Panc1 (cell line): ENCODE results near the gene TMEM163. TPM values are rescaled to one million over a fixed set of nuclear protein-coding genes. Genes with fewer than 3 reads are reported as not detected.

Experiments used
- ATAC-seq: fragments of 200-7000 bp; cut with Tn5 transposase; 2 replicates; pipeline ENCODE4 v1.9.1; 2020; ENCODE audit warnings: mild to moderate bottlenecking, moderate library complexity
- BruUV-seq: library from RNA; stranded (reverse); fragments of 400-500 nt; replicated peaks from 2 replicates; lab custom pipeline; 2021; lab: Mats Ljungman, UMichigan
- CTCF ChIA-PET: fragments of 300-600 bp; sonication (Branson Sonifier 250); formaldehyde crosslinking; loops from one replicate; lab custom pipeline; 2022; ENCODE audit warnings: antibody characterized with exemption; lab: Charles Lee
- POLR2A ChIA-PET: fragments of 300-600 bp; sonication (Branson Sonifier 250); formaldehyde crosslinking; loops from one replicate; lab custom pipeline; 2022; ENCODE audit warnings: antibody characterized with exemption; lab: Charles Lee
- DNase-seq: peaks from one replicate; pipeline ENCODE4 v3.0.0-alpha.2; 2010; ENCODE audit warnings: low read depth, low spot score
- H3K27ac ChIP-seq: 2 replicates; pipeline ENCODE4 v1.5.1; 2011; ENCODE audit warnings: mild to moderate bottlenecking, low read length, inconsistent platforms
- H3K27me3 ChIP-seq: fragments of 200-500 bp; sonication (Bioruptor generic); 2 replicates; pipeline ENCODE4 v1.6.0; 2014; ENCODE audit warnings: low read length, inconsistent platforms; ENCODE audit not compliant: control insufficient read depth, insufficient read depth
- H3K36me3 ChIP-seq: fragments of 200-500 bp; sonication (Bioruptor generic); 2 replicates; pipeline ENCODE4 v1.5.1; 2014; ENCODE audit warnings: inconsistent platforms, mild to moderate bottlenecking, low read length, moderate library complexity; ENCODE audit not compliant: control insufficient read depth, insufficient read depth
- H3K4me1 ChIP-seq: 2 replicates; pipeline ENCODE4 v1.5.1; 2011; ENCODE audit warnings: inconsistent platforms, mild to moderate bottlenecking, low read length, moderate library complexity; ENCODE audit not compliant: control insufficient read depth, insufficient read depth
- H3K4me3 ChIP-seq, 2 experiments: 2 replicates each; pipeline ENCODE4 v1.5.1; 2011 to 2012; ENCODE audit warnings: low read depth in 2 of 2, low read length in 2 of 2, mild to moderate bottlenecking in 2 of 2, inconsistent platforms in 1 of 2, moderate library complexity in 1 of 2
- H3K9me3 ChIP-seq: fragments of 200-500 bp; sonication (Bioruptor generic); 2 replicates; pipeline ENCODE4 v1.5.1; 2014; ENCODE audit warnings: low read depth, mild to moderate bottlenecking, inconsistent platforms, low read length, moderate library complexity; ENCODE audit not compliant: control insufficient read depth, insufficient read depth
- POLR2AphosphoS5 ChIP-seq: IDR thresholded peaks from 2 replicates; pipeline ENCODE4 v1.6.1; 2012; ENCODE audit warnings: mild to moderate bottlenecking, low read depth, low read length, moderate library complexity
- SIN3A ChIP-seq: IDR thresholded peaks from 2 replicates; pipeline ENCODE4 v1.6.1; 2012; ENCODE audit warnings: low read depth, mild to moderate bottlenecking, low read length, moderate library complexity, borderline replicate concordance; ENCODE audit not compliant: insufficient read depth
- TCF7L2 ChIP-seq: IDR thresholded peaks from 2 replicates; pipeline ENCODE4 v1.6.1; 2011; ENCODE audit warnings: mild to moderate bottlenecking, low read depth, low read length, inconsistent platforms
- in situ Hi-C: cut with HindIII; loops from 2 replicates; pipeline ENCODE4 v1.10.0; 2016; ENCODE audit warnings: low sequenced_read_pairs, low pct_unique_long_range_greater_than_20kb
- intact Hi-C: fragments of 100-400 bp; cut with micrococcal nuclease; formaldehyde crosslinking; loops from one replicate; pipeline ENCODE4 v1.10.0; 2022; ENCODE audit not compliant: unreplicated experiment
- total RNA-seq: library from RNA; stranded (reverse); gene quantifications from one replicate; pipeline ENCODE4 v1.2.1, GENCODE V29; 2021; ENCODE audit not compliant: unreplicated experiment
- TF ChIP-seq, protein P1 (sequence below): fragments of 450-650 bp; IDR thresholded peaks from 2 replicates; pipeline ENCODE4 v1.5.1; 2017; ENCODE audit warnings: mild to moderate bottlenecking
- TF ChIP-seq, protein P2 (sequence below), 2 experiments: IDR thresholded peaks; 2 replicates each; pipeline ENCODE4 v1.6.1; 2011 to 2012; ENCODE audit warnings: low read depth in 2 of 2, control low read depth in 1 of 2, low read length in 1 of 2, mild to moderate bottlenecking in 1 of 2, moderate library complexity in 1 of 2; ENCODE audit not compliant: insufficient read depth in 1 of 2

Gene TMEM163
- total RNA-seq, 1 experiment from 2014 or later = not detected

DNA sequence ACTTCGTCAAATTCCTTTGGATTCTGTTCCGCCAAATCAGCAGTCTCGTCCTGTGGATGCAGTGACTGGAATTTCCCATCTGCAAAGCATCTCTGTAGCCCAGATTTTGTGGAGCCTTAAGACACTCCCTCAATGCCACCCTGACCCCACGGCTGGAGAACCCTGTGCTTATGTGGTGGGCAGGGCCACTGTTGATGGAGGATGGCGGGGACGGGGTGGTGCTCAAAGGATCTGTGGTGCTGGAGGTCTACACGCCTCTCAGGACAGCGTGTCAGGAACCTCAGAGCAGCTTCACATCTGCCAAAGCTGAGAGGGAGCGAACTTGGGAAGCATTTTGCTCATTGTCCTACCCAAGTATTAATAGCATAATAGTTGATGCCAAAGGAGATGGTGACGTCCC is 264.8 kb downstream of the TMEM163 start:
- in situ Hi-C loops = no loop called here
- Histone ChIP-seq H3K36me3 (no peaks in the 10 kb centered on the region), H3K27ac (no peak overlapping the region), H3K27me3 (no peaks in the 10 kb centered on the region), H3K4me1 (no peaks in the 10 kb centered on the region), H3K4me3 (no peak overlapping the region), H3K9me3 (no peaks in the 10 kb centered on the region)
- BruUV-seq = no TSS peak
- intact Hi-C loops = no loop called here
- CTCF ChIA-PET = no interaction called here
- DNase-seq (no peak), ATAC-seq (no peak)
- POLR2A ChIA-PET = no interaction called here
- TF ChIP-seq, protein P1, sequence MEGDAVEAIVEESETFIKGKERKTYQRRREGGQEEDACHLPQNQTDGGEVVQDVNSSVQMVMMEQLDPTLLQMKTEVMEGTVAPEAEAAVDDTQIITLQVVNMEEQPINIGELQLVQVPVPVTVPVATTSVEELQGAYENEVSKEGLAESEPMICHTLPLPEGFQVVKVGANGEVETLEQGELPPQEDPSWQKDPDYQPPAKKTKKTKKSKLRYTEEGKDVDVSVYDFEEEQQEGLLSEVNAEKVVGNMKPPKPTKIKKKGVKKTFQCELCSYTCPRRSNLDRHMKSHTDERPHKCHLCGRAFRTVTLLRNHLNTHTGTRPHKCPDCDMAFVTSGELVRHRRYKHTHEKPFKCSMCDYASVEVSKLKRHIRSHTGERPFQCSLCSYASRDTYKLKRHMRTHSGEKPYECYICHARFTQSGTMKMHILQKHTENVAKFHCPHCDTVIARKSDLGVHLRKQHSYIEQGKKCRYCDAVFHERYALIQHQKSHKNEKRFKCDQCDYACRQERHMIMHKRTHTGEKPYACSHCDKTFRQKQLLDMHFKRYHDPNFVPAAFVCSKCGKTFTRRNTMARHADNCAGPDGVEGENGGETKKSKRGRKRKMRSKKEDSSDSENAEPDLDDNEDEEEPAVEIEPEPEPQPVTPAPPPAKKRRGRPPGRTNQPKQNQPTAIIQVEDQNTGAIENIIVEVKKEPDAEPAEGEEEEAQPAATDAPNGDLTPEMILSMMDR = no peak
- no peak for TF ChIP-seq SIN3A

DNA sequence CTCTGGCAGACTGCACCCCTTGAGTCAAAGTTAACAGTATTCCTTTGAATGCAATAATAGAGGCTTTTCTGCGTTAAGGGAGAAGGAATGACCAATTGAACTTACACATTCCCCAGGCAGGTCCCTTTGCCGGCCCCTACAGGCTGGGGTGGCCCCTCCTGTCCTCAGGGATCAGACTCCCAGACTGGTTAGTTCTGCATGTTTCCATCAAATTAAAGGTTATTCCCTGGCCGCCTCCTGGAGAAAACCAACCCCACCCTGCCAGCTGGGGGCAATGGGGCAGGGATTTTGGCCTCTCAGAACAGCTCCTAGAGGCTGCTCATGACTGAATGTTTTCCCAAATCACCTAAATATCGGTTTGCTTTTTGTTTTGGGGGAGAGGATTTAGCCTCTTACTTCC is 265.3 kb downstream of the TMEM163 start:
- no peaks in the 10 kb centered on the region for H3K4me1 ChIP-seq
- H3K4me3 ChIP-seq = no peak overlapping the region
- H3K27me3 ChIP-seq = no peaks in the 10 kb centered on the region
- ChIA-PET POLR2A (no interaction called here), CTCF (no interaction called here)
- ATAC-seq = no peak
- H3K36me3 ChIP-seq = no peaks in the 10 kb centered on the region
- DNase-seq = no peak
- TF ChIP-seq, protein P2, sequence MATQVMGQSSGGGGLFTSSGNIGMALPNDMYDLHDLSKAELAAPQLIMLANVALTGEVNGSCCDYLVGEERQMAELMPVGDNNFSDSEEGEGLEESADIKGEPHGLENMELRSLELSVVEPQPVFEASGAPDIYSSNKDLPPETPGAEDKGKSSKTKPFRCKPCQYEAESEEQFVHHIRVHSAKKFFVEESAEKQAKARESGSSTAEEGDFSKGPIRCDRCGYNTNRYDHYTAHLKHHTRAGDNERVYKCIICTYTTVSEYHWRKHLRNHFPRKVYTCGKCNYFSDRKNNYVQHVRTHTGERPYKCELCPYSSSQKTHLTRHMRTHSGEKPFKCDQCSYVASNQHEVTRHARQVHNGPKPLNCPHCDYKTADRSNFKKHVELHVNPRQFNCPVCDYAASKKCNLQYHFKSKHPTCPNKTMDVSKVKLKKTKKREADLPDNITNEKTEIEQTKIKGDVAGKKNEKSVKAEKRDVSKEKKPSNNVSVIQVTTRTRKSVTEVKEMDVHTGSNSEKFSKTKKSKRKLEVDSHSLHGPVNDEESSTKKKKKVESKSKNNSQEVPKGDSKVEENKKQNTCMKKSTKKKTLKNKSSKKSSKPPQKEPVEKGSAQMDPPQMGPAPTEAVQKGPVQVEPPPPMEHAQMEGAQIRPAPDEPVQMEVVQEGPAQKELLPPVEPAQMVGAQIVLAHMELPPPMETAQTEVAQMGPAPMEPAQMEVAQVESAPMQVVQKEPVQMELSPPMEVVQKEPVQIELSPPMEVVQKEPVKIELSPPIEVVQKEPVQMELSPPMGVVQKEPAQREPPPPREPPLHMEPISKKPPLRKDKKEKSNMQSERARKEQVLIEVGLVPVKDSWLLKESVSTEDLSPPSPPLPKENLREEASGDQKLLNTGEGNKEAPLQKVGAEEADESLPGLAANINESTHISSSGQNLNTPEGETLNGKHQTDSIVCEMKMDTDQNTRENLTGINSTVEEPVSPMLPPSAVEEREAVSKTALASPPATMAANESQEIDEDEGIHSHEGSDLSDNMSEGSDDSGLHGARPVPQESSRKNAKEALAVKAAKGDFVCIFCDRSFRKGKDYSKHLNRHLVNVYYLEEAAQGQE (IDR thresholded peaks at IDR 0.05; ENCODE audit: insufficient read depth in 1 of 2, low read depth in 2 of 2, low read length in 1 of 2) = no peak
- TF ChIP-seq POLR2AphosphoS5 = no peak
- no peak for TF ChIP-seq SIN3A
- TF ChIP-seq, protein P1 = no peak
- no peak for TF ChIP-seq TCF7L2
- in situ Hi-C loops = no loop called here
- H3K9me3 ChIP-seq = no peaks in the 10 kb centered on the region
- no TSS peak for BruUV-seq
- intact Hi-C loops = no loop called here
- no peak overlapping the region for H3K27ac ChIP-seq
